ENCODE measurements around the gene MT2A. TPM values are rescaled to one million over a fixed set of nuclear protein-coding genes. Genes with fewer than 3 reads are reported as not detected.

MT2A gene
- polyA plus RNA-seq, 1 donor from 2014 or later = not detected

- Histone ChIP-seq H2AFZ (ENCODE audit: low read depth, low read length) (no peak within 1 kb of the TSS), H3K9me3 (ENCODE audit: low read length) (no peaks in the 10 kb centered on the region), H3K36me3 (ENCODE audit: insufficient read depth, low read length) (no peaks in the 10 kb centered on the region), H3K9ac (ENCODE audit: low read length) (no peak within 1 kb of the TSS), H3K9me2 (ENCODE audit: insufficient read depth, low read length) (no peaks in the 10 kb centered on the region), H3F3A (ENCODE audit: insufficient read depth, low read length, poor library complexity, severe bottlenecking) (no peaks in the 10 kb centered on the region), H3K4me3 (ENCODE audit: low read length) (peak within 1 kb of the TSS; percentile 58), H4K20me1 (ENCODE audit: insufficient read depth) (no peaks in the 10 kb centered on the region), H3K27me3 (ENCODE audit: insufficient read depth, low read depth, low read length) (peaks cover 100% of the 10 kb centered on the region), H3K4me2 (ENCODE audit: low read length) (no peak within 1 kb of the TSS), H3K79me2 (replicated peaks; ENCODE audit: insufficient read depth, low read length) (no peaks in the 10 kb centered on the region), H3K27ac (ENCODE audit: low read length) (no peak within 1 kb of the TSS)
- TF ChIP-seq REST (IDR thresholded peaks at IDR 0.05; ENCODE audit: borderline replicate concordance) = no peak
- TF ChIP-seq EZH2 (IDR thresholded peaks at IDR 0.05; ENCODE audit: borderline replicate concordance, insufficient read depth, low read length, poor library complexity, severe bottlenecking) = peak; percentile 37
Measured at GRCh38 chr16:56637814-56638750, 29.7 kb downstream of the MT2A start, which contains the start of gene MT1A. Gene MT1A, plus strand, starts transcription at chr16:56638666. Its CDS starts 73 bp downstream, at chr16:56638739.

- Histone ChIP-seq H3K9me3 (ENCODE audit: low read length) (no peaks in the 10 kb centered on the region), H3K36me3 (ENCODE audit: insufficient read depth, low read length) (no peaks in the 10 kb centered on the region), H3K27me3 (ENCODE audit: insufficient read depth, low read depth, low read length) (peaks cover 100% of the 10 kb centered on the region), H3K79me2 (replicated peaks; ENCODE audit: insufficient read depth, low read length) (no peaks in the 10 kb centered on the region), H3K9ac (ENCODE audit: low read length) (no peak overlapping the region), H3K4me2 (ENCODE audit: low read length) (no peak overlapping the region), H3K9me2 (ENCODE audit: insufficient read depth, low read length) (no peaks in the 10 kb centered on the region), H3K27ac (ENCODE audit: low read length) (no peak overlapping the region), H3F3A (ENCODE audit: insufficient read depth, low read length, poor library complexity, severe bottlenecking) (no peaks in the 10 kb centered on the region), H2AFZ (ENCODE audit: low read depth, low read length) (no peak overlapping the region), H4K20me1 (ENCODE audit: insufficient read depth) (no peaks in the 10 kb centered on the region), H3K4me3 (ENCODE audit: low read length) (no peak overlapping the region)
- TF ChIP-seq RAD21 (conservative IDR thresholded peaks at IDR 0.05) = no peak
- TF ChIP-seq EZH2 (IDR thresholded peaks at IDR 0.05; ENCODE audit: borderline replicate concordance, insufficient read depth, low read length, poor library complexity, severe bottlenecking) = no peak
- no peak for TF ChIP-seq POLR2AphosphoS5 (IDR thresholded peaks at IDR 0.05)
- no peak for TF ChIP-seq SMC3 (conservative IDR thresholded peaks at IDR 0.05; ENCODE audit: poor library complexity)
- TF ChIP-seq MXI1 (conservative IDR thresholded peaks at IDR 0.05; ENCODE audit: poor library complexity, severe bottlenecking) = no peak
- no peak for TF ChIP-seq TAF1 (IDR thresholded peaks at IDR 0.05; ENCODE audit: low read depth)
- no peak for TF ChIP-seq CTCF (IDR thresholded peaks at IDR 0.05; ENCODE audit: poor library complexity, severe bottlenecking)
- no peak for TF ChIP-seq REST (IDR thresholded peaks at IDR 0.05; ENCODE audit: borderline replicate concordance)
- no peak for TF ChIP-seq EP300 (conservative IDR thresholded peaks at IDR 0.05; ENCODE audit: poor library complexity, severe bottlenecking)
Measured at GRCh38 chr16:56639045-56639444, 30.7 kb downstream of the MT2A start.

Measured in neural cell (in vitro differentiated cells).